Neutrophil (primary cell): ENCODE measurements around the gene SUMF1.
"Not testable (repeated sequence)": the region's sequence is repeated elsewhere in the genome, so short reads cannot be mapped to it uniquely, and the experiment has no call there.

Experiments
- H3K27ac ChIP-seq: fragments of 200-600 bp; sonication (generic); 2 replicates; pipeline ENCODE4 v1.5.1; 2016; ENCODE audit warnings: mild to moderate bottlenecking, moderate library complexity
- H3K27me3 ChIP-seq: fragments of 200-600 bp; sonication (generic); 2 replicates; pipeline ENCODE4 v1.6.0; 2016; ENCODE audit warnings: mild to moderate bottlenecking
- H3K36me3 ChIP-seq: fragments of 200-600 bp; sonication (generic); 2 replicates; pipeline ENCODE4 v1.5.1; 2017
- H3K4me1 ChIP-seq, 2 experiments: fragments of 200-600 bp in 1 of 2; sonication (generic) in 1 of 2; 1 replicate in 1 of 2; 2 replicates in 1 of 2; pipeline versions ENCODE4 v1.5.1 to v1.6.1; 2013 to 2016; ENCODE audit warnings: low read depth in 1 of 2, low read length in 1 of 2, mild to moderate bottlenecking in 1 of 2, moderate library complexity in 1 of 2; ENCODE audit not compliant: control insufficient read depth in 1 of 2, insufficient read depth in 1 of 2
- H3K4me3 ChIP-seq, 2 experiments: fragments of 200-600 bp in 1 of 2; sonication (generic) in 1 of 2; 1 replicate in 1 of 2; 2 replicates in 1 of 2; pipeline ENCODE4 v1.5.1; 2013 to 2016; ENCODE audit warnings: low read depth in 1 of 2, low read length in 1 of 2, mild to moderate bottlenecking in 1 of 2, moderate library complexity in 1 of 2
- H3K9me3 ChIP-seq: fragments of 200-600 bp; sonication (generic); 2 replicates; pipeline ENCODE4 v1.5.1; 2016
- CTCF ChIP-seq: fragments of 200-600 bp; sonication (generic); IDR thresholded peaks from 2 replicates; pipeline ENCODE4 v1.5.1; 2016; ENCODE audit warnings: antibody characterized with exemption

The SUMF1 gene

GRCh38 chr3:4464576-4464975, 2.5 kb downstream of the SUMF1 start:
- Histone ChIP-seq H3K9me3 (no peaks in the 10 kb centered on the region), H3K4me1 (peaks cover 32 to 37% of the 10 kb centered on the region in 2 experiments), H3K27me3 (no peaks in the 10 kb centered on the region), H3K27ac (no peak overlapping the region), H3K4me3 (no peak overlapping the region), H3K36me3 (no peaks in the 10 kb centered on the region)
- no peak for TF ChIP-seq CTCF

- Histone ChIP-seq H3K27ac (peak overlapping the region; percentile 71), H3K9me3 (no peaks in the 10 kb centered on the region), H3K27me3 (no peaks in the 10 kb centered on the region), H3K4me1 (peaks cover 30 to 36% of the 10 kb centered on the region in 2 experiments), H3K36me3 (no peaks in the 10 kb centered on the region), H3K4me3 (peak overlapping the region in 1 of 2 experiments; percentile 14)
- no peak for TF ChIP-seq CTCF
Measured at GRCh38 chr3:4462369-4463040, 4.6 kb downstream of the SUMF1 start.

GRCh38 chr3:4461468-4462090, 5.5 kb downstream of the SUMF1 start:
- H3K9me3 ChIP-seq: no peaks in the 10 kb centered on the region
- peak overlapping the region; percentile 71 for H3K27ac ChIP-seq
- H3K4me1 ChIP-seq: peaks cover 24 to 27% of the 10 kb centered on the region in 2 experiments
- no peaks in the 10 kb centered on the region for H3K27me3 ChIP-seq
- H3K36me3 ChIP-seq: no peaks in the 10 kb centered on the region
- no peak for TF ChIP-seq CTCF
- no peak overlapping the region for H3K4me3 ChIP-seq

GRCh38 chr3:4460334-4460733, 6.7 kb downstream of the SUMF1 start:
- Histone ChIP-seq H3K4me3 (no peak overlapping the region), H3K27ac (no peak overlapping the region), H3K27me3 (no peaks in the 10 kb centered on the region), H3K36me3 (no peaks in the 10 kb centered on the region), H3K9me3 (no peaks in the 10 kb centered on the region), H3K4me1 (peaks cover 14 to 19% of the 10 kb centered on the region in 2 experiments)
- TF ChIP-seq CTCF: no peak

- no peak overlapping the region for H3K4me3 ChIP-seq
- TF ChIP-seq CTCF: no peak
Measured at GRCh38 chr3:4458961-4459360, 8.1 kb downstream of the SUMF1 start.

GRCh38 chr3:4456780-4457179, 10.3 kb downstream of the SUMF1 start:
- H3K36me3 ChIP-seq, H3K4me1 ChIP-seq, H3K27me3 ChIP-seq, H3K9me3 ChIP-seq, H3K27ac ChIP-seq, H3K4me3 ChIP-seq: not testable (repeated sequence)

More at GRCh38 chr3:4458961-4459360, 8.1 kb downstream of the SUMF1 start:
- Histone ChIP-seq H3K27ac (no peak overlapping the region), H3K36me3 (no peaks in the 10 kb centered on the region), H3K4me1 (peaks cover 14 to 19% of the 10 kb centered on the region in 2 experiments), H3K9me3 (no peaks in the 10 kb centered on the region), H3K27me3 (no peaks in the 10 kb centered on the region)
